ENCODE results near the gene WNT6. TPM values are rescaled to one million over a fixed set of nuclear protein-coding genes. Genes with fewer than 3 reads are reported as not detected.

Gene WNT6
- total RNA-seq, 2 experiments from 2014 or later: 0.25 to 0.34 TPM

DNA sequence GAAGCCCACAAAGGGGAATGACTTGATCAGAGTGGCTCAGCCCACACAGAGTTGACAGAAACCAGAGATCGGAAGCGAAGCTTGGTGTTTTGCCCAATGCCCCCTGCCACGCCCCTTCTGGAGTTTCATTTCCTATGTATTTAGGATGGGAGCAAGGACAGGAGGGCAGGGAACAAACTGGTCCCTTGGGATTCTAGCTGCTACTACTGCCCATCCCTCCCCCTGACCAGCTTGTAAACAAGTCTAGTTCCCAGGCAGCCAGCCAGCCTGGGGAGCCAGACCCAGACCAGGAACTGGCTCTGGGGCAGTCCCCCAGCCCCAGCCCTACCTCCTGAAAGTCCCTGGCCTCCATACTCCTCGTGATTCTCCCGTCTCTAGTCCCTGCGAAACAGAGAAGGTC lies 8.3 kb downstream of the WNT6 start:
- ChIA-PET CTCF (interaction anchor here (1.6 to 23.0 kb wide), 2 partner anchors 9 to 24 kb away, joined by 6 to 1101 read pairs; no protein-coding TSS in a partner anchor), POLR2A (interaction anchor here (0.6 to 1.3 kb wide), 2 partner anchors 9 to 17 kb away, joined by 3 to 5 read pairs; no protein-coding TSS in a partner anchor)
- Mint-ChIP-seq H3K4me1 (ENCODE audit: low read depth) (peaks cover 19% of the 10 kb centered on the region), H3K9me3 (no peaks in the 10 kb centered on the region), H3K36me3 (ENCODE audit: low read depth) (no peaks in the 10 kb centered on the region), H3K27me3 (peaks cover 42% of the 10 kb centered on the region), H3K27ac (no peak overlapping the region), H3K4me3 (no peak overlapping the region)
- DNase-seq (no peak), ATAC-seq (no peak)
- TF ChIP-seq, protein P1, sequence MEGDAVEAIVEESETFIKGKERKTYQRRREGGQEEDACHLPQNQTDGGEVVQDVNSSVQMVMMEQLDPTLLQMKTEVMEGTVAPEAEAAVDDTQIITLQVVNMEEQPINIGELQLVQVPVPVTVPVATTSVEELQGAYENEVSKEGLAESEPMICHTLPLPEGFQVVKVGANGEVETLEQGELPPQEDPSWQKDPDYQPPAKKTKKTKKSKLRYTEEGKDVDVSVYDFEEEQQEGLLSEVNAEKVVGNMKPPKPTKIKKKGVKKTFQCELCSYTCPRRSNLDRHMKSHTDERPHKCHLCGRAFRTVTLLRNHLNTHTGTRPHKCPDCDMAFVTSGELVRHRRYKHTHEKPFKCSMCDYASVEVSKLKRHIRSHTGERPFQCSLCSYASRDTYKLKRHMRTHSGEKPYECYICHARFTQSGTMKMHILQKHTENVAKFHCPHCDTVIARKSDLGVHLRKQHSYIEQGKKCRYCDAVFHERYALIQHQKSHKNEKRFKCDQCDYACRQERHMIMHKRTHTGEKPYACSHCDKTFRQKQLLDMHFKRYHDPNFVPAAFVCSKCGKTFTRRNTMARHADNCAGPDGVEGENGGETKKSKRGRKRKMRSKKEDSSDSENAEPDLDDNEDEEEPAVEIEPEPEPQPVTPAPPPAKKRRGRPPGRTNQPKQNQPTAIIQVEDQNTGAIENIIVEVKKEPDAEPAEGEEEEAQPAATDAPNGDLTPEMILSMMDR (IDR thresholded peaks at IDR 0.05): no peak
- intact Hi-C loops (cut with micrococcal nuclease): loop anchor here (5.0 kb wide), 1 partner anchor 39 kb away; no protein-coding TSS in a partner anchor

DNA sequence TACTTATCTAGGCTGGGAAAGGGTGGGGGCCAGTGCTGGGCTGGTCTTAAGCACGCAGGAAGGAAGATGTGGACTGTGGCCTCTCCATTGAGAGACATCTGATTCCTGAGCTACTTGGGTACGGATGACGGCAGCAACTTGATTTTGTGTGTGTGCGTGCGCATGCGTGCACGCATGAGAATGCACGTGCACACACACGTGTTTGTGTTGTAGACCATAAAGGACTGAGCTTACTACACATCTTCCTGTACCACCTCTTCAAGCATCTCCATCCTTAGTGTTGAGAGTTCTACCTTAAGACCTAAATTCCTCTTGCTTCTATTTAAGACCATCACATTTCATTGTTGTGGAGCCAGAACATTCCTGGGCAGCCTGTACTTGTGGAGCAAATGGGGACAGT lies 9.5 kb downstream of the WNT6 start:
- ChIA-PET POLR2A (interaction anchor here (1.0 to 1.3 kb wide), 2 partner anchors 10 to 22 kb away, joined by 3 to 5 read pairs; no protein-coding TSS in a partner anchor), CTCF (interaction anchor here (1.0 to 23.0 kb wide), 8 partner anchors 8 to 111 kb away, joined by 3 to 1101 read pairs (median 5); partner anchors contain the start of gene WNT6)
- ATAC-seq: no peak
- no peak for DNase-seq
- intact Hi-C loops (cut with micrococcal nuclease): loop anchor here (5.0 kb wide), 1 partner anchor 38 kb away; no protein-coding TSS in a partner anchor
- Mint-ChIP-seq H3K36me3 (ENCODE audit: low read depth) (no peaks in the 10 kb centered on the region), H3K9me3 (no peaks in the 10 kb centered on the region), H3K27ac (no peak overlapping the region), H3K4me1 (ENCODE audit: low read depth) (peaks cover 23% of the 10 kb centered on the region), H3K4me3 (no peak overlapping the region), H3K27me3 (peaks cover 42% of the 10 kb centered on the region)
- TF ChIP-seq, protein P1 (IDR thresholded peaks at IDR 0.05): no peak

DNA sequence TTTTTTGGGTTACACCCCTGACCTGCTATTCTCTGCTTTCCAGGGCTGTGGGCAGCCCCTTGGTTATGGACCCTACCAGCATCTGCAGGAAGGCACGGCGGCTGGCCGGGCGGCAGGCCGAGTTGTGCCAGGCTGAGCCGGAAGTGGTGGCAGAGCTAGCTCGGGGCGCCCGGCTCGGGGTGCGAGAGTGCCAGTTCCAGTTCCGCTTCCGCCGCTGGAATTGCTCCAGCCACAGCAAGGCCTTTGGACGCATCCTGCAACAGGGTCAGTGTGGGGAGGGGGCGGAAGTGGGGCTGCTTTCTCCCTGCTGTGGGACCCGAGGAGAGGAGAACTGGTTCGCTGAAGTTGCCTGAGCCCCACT lies 11.4 kb downstream of the WNT6 start:
- no peak for DNase-seq
- Mint-ChIP-seq H3K27me3 (peaks cover 51% of the 10 kb centered on the region), H3K27ac (no peak overlapping the region), H3K9me3 (no peaks in the 10 kb centered on the region), H3K36me3 (ENCODE audit: low read depth) (no peaks in the 10 kb centered on the region), H3K4me3 (peak overlapping the region; percentile 22), H3K4me1 (ENCODE audit: low read depth) (peaks cover 23% of the 10 kb centered on the region)
- intact Hi-C loops (cut with micrococcal nuclease): no loop called here
- ChIA-PET POLR2A (interaction anchor here (2.2 to 16.8 kb wide), 2 partner anchors 14 to 24 kb away, joined by 7 to 284 read pairs; no protein-coding TSS in a partner anchor), CTCF (interaction anchor here (1.0 to 23.0 kb wide), 8 partner anchors 9 to 109 kb away, joined by 3 to 1101 read pairs (median 4); partner anchors contain the start of gene WNT10A)
- ATAC-seq: no peak
- TF ChIP-seq, protein P1 (IDR thresholded peaks at IDR 0.05): no peak

DNA sequence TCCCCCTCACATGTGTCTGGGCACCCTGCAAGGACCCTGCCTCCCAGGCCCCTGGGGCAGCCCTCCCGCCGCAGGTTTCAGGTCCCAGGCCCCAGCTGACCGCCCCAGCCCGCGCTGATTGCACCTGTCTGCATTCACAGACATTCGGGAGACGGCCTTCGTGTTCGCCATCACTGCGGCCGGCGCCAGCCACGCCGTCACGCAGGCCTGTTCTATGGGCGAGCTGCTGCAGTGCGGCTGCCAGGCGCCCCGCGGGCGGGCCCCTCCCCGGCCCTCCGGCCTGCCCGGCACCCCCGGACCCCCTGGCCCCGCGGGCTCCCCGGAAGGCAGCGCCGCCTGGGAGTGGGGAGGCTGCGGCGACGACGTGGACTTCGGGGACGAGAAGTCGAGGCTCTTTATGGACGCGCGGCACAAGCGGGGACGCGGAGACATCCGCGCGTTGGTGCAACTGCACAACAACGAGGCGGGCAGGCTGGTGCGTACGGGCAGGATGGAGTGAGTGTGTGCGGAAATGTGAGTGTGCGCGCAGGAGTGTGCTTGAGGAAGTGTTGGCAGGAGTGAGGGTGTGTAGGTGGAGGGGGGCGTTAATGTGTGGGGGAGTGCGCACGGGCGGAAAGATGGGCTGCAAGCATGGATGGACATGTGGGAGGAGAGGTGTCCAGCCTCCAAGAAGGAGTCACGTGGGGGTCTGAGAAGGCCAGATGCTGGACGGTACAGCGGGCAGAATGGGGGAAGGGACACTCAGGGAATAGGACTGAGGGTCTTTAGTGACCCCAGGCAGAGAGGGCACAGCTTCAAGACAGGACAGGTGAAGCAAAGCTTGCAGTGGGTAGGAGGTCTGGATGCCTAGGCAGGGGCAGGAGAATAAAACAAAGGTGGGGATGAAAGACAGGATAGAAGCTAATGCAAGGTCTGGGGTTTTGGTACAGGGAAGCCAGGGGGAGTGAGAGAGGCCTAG lies 12.0 kb downstream of the WNT6 start:
- Mint-ChIP-seq H3K27me3 (peaks cover 56% of the 10 kb centered on the region), H3K27ac (no peak overlapping the region), H3K9me3 (no peaks in the 10 kb centered on the region), H3K36me3 (ENCODE audit: low read depth) (no peaks in the 10 kb centered on the region), H3K4me3 (peak overlapping the region; percentile 58), H3K4me1 (ENCODE audit: low read depth) (peaks cover 25% of the 10 kb centered on the region)
- intact Hi-C loops (cut with micrococcal nuclease): no loop called here
- ChIA-PET CTCF (interaction anchor here (1.0 to 23.0 kb wide), 12 partner anchors 8 to 109 kb away, joined by 3 to 1101 read pairs (median 4); partner anchors contain the start of gene WNT10A), POLR2A (interaction anchor here (2.2 to 16.8 kb wide), 2 partner anchors 13 to 24 kb away, joined by 7 to 284 read pairs; no protein-coding TSS in a partner anchor)
- peak; percentile 47 for ATAC-seq
- TF ChIP-seq, protein P1 (IDR thresholded peaks at IDR 0.05): no peak
- peak; percentile 38 for DNase-seq

All from activated CD8-positive, alpha-beta T cell treated with anti-CD3 and anti-CD28 coated beads for 36 hours (primary cell).